Ascending aorta (tissue), 2 donors: Measurements from ENCODE around the gene FBRSL1. TPM values are rescaled to one million over a fixed set of nuclear protein-coding genes. Genes with fewer than 3 reads are reported as not detected.

ENCODE experiments used
- DNase-seq, 2 donors: peaks; one replicate each; pipeline ENCODE4 v3.0.0-alpha.2; 2019; ENCODE audit warnings: low spot score in 2 of 2
- H3K27ac ChIP-seq, 2 donors: fragments of 200-600 bp; sonication (generic); one replicate each; pipeline ENCODE4 v1.5.1; 2016 to 2017; ENCODE audit warnings: mild to moderate bottlenecking in 1 of 2
- H3K27me3 ChIP-seq: fragments of 200-600 bp; sonication (generic); one replicate; pipeline ENCODE4 v1.5.1; 2017
- H3K36me3 ChIP-seq, 2 donors: fragments of 200-600 bp; sonication (generic); one replicate each; pipeline ENCODE4 v1.5.1; 2016
- H3K4me1 ChIP-seq, 2 donors: fragments of 200-600 bp; sonication (generic); one replicate each; pipeline ENCODE4 v1.5.1; 2016 to 2017; ENCODE audit warnings: mild to moderate bottlenecking in 1 of 2
- H3K4me3 ChIP-seq, 2 donors: fragments of 200-600 bp; sonication (generic); one replicate each; pipeline ENCODE4 v1.5.1; 2016 to 2017; ENCODE audit warnings: mild to moderate bottlenecking in 1 of 2
- H3K9me3 ChIP-seq, 2 donors: fragments of 200-600 bp; sonication (generic); one replicate each; pipeline ENCODE4 v1.5.1; 2016
- CTCF ChIP-seq, 3 experiments: fragments of 200-600 bp in 2 of 3; fragments of 450-650 bp in 1 of 3; sonication (generic) in 2 of 3; IDR thresholded peaks; one replicate each; pipeline ENCODE4 v1.5.1; 2016 to 2019; ENCODE audit warnings: antibody characterized with exemption in 3 of 3, mild to moderate bottlenecking in 1 of 3, moderate library complexity in 1 of 3
- intact Hi-C: fragments of 100-400 bp; cut with DNase I; formaldehyde crosslinking; loops from one replicate; pipeline ENCODE4 v1.15.1; 2023
- total RNA-seq: library from RNA; depleted of rRNA; stranded (reverse); fragments of >200 nt; gene quantifications from one replicate; pipeline ENCODE4 v1.1.0, GENCODE V29; 2016

Gene FBRSL1
- total RNA-seq, 1 donor from 2014 or later, result 40.7 TPM

- intact Hi-C loops, result no loop called here
- peaks cover 10 to 42% of the 10 kb centered on the region in 2 donors for H3K4me1 ChIP-seq
- H3K27me3 ChIP-seq, result no peaks in the 10 kb centered on the region
- no peak overlapping the region for H3K4me3 ChIP-seq
- DNase-seq, result no peak
- H3K36me3 ChIP-seq, result no peaks in the 10 kb centered on the region
- no peak for TF ChIP-seq CTCF (IDR thresholded peaks at IDR 0.05)
- H3K27ac ChIP-seq, result no peak overlapping the region
- H3K9me3 ChIP-seq, result no peaks in the 10 kb centered on the region
Observed at GRCh38 chr12:132495629-132496357, 5.8 kb downstream of the FBRSL1 start.

GRCh38 chr12:132496358-132496669, 6.4 kb downstream of the FBRSL1 start:
- Histone ChIP-seq H3K4me1 (peaks cover 9 to 37% of the 10 kb centered on the region in 2 donors), H3K4me3 (no peak overlapping the region), H3K9me3 (no peaks in the 10 kb centered on the region), H3K36me3 (no peaks in the 10 kb centered on the region), H3K27ac (no peak overlapping the region), H3K27me3 (no peaks in the 10 kb centered on the region)
- intact Hi-C loops, result no loop called here
- TF ChIP-seq CTCF (IDR thresholded peaks at IDR 0.05), result no peak
- DNase-seq, result no peak

GRCh38 chr12:132496710-132497109, 6.8 kb downstream of the FBRSL1 start:
- DNase-seq, result no peak
- H3K27ac ChIP-seq, result no peak overlapping the region
- intact Hi-C loops, result no loop called here
- H3K4me3 ChIP-seq, result no peak overlapping the region
- TF ChIP-seq CTCF (IDR thresholded peaks at IDR 0.05), result no peak
- H3K4me1 ChIP-seq, result peaks cover 5 to 33% of the 10 kb centered on the region in 2 donors
- H3K27me3 ChIP-seq, result no peaks in the 10 kb centered on the region
- H3K36me3 ChIP-seq, result no peaks in the 10 kb centered on the region
- no peaks in the 10 kb centered on the region for H3K9me3 ChIP-seq

GRCh38 chr12:132497514-132498405, 7.8 kb downstream of the FBRSL1 start:
- Histone ChIP-seq H3K36me3 (no peaks in the 10 kb centered on the region), H3K27ac (no peak overlapping the region), H3K4me3 (no peak overlapping the region), H3K9me3 (no peaks in the 10 kb centered on the region), H3K27me3 (no peaks in the 10 kb centered on the region), H3K4me1 (peaks cover 0 to 22% of the 10 kb centered on the region in 2 donors)
- DNase-seq, result no peak
- intact Hi-C loops, result no loop called here
- TF ChIP-seq CTCF (IDR thresholded peaks at IDR 0.05), result no peak

- no peaks in the 10 kb centered on the region for H3K27me3 ChIP-seq
- H3K36me3 ChIP-seq, result no peaks in the 10 kb centered on the region
- H3K4me1 ChIP-seq, result peaks cover 0 to 15% of the 10 kb centered on the region in 2 donors
- H3K27ac ChIP-seq, result no peak overlapping the region
- TF ChIP-seq CTCF (IDR thresholded peaks at IDR 0.05), result no peak
- DNase-seq, result no peak
- no peaks in the 10 kb centered on the region for H3K9me3 ChIP-seq
- intact Hi-C loops, result no loop called here
- no peak overlapping the region for H3K4me3 ChIP-seq
Observed at GRCh38 chr12:132498931-132499330, 9.0 kb downstream of the FBRSL1 start.
